GM12878 (cell line): Measurements from ENCODE around the gene MYBL2. TPM values are rescaled to one million over a fixed set of nuclear protein-coding genes. Genes with fewer than 3 reads are reported as not detected.

Source experiments
- ATAC-seq: fragments of 200-7000 bp; cut with Tn5 transposase; 3 replicates; pipeline ENCODE4 v1.9.1; 2020; ENCODE audit warnings: mild to moderate bottlenecking, moderate library complexity
- BruUV-seq: library from RNA; stranded (reverse); fragments of 400-500 nt; replicated peaks from 2 replicates; lab custom pipeline; 2021; lab: Mats Ljungman, UMichigan
- CTCF ChIA-PET: fragments of 300-600 bp; sonication (Branson Sonifier 250); formaldehyde crosslinking; extraction: SDS; loops from one replicate; lab custom pipeline; 2021; ENCODE audit warnings: inconsistent platforms; lab: Yijun Ruan, JAX
- POLR2A ChIA-PET: fragments of 350-600 bp; formaldehyde crosslinking; extraction: SDS; loops from one replicate; lab custom pipeline; 2021; ENCODE audit warnings: inconsistent platforms; lab: Charles Lee
- RAD21 ChIA-PET: fragments of 300-600 bp; sonication (Branson Sonifier 250); formaldehyde crosslinking; loops from one replicate; lab custom pipeline; 2023; ENCODE audit warnings: antibody characterized with exemption; ENCODE audit not compliant: unreplicated experiment; lab: Charles Lee
- SMC1A ChIA-PET: fragments of 300-600 bp; sonication (Branson Sonifier 250); formaldehyde crosslinking; loops from one replicate; lab custom pipeline; 2023; ENCODE audit not compliant: unreplicated experiment, uncharacterized antibody; lab: Charles Lee
- DNase-seq: peaks from one replicate; pipeline ENCODE4 v3.0.0-alpha.2; 2011; ENCODE audit warnings: low read depth, low spot score
- FAIRE-seq: peaks from 3 replicates; lab custom pipeline; 2011; peaks lifted over from hg19 to GRCh38; lab: Jason Lieb, UNC
- H2AFZ ChIP-seq: 2 replicates; pipeline ENCODE4 v1.6.0; 2011; ENCODE audit warnings: low read depth, low read length, control low read depth; ENCODE audit not compliant: control insufficient read depth
- H3K27ac ChIP-seq: 2 replicates; pipeline ENCODE4 v1.5.1; 2011; ENCODE audit warnings: control low read depth; ENCODE audit not compliant: control insufficient read depth, insufficient read depth
- H3K27me3 ChIP-seq, 2 experiments: replicated peaks in 1 of 2; 2 replicates each; pipeline versions ENCODE4 v1.6.0 to v1.6.1; 2011; ENCODE audit warnings: low read length in 1 of 2; ENCODE audit not compliant: control insufficient read depth in 2 of 2, insufficient read depth in 2 of 2
- H3K36me3 ChIP-seq, 2 experiments: 2 replicates each; pipeline ENCODE4 v1.5.1; 2011; ENCODE audit warnings: low read length in 1 of 2; ENCODE audit not compliant: control insufficient read depth in 2 of 2, insufficient read depth in 2 of 2
- H3K4me1 ChIP-seq: 2 replicates; pipeline ENCODE4 v1.6.1; 2011; ENCODE audit warnings: mild to moderate bottlenecking, low read length, moderate library complexity, mixed read lengths; ENCODE audit not compliant: control insufficient read depth, insufficient read depth
- H3K4me2 ChIP-seq: 2 replicates; pipeline ENCODE4 v1.6.0; 2011; ENCODE audit warnings: control low read depth; ENCODE audit not compliant: control insufficient read depth, insufficient read depth
- H3K4me3 ChIP-seq: fragments of 200-600 bp; sonication (generic); 2 replicates; pipeline ENCODE4 v1.5.1; 2016
- H3K79me2 ChIP-seq: 2 replicates; pipeline ENCODE4 v1.6.0; 2011; ENCODE audit warnings: low read length; ENCODE audit not compliant: control insufficient read depth, insufficient read depth
- H3K9ac ChIP-seq: 2 replicates; pipeline ENCODE4 v1.8.0; 2011; ENCODE audit warnings: low read length, control low read depth, mixed read lengths; ENCODE audit not compliant: control insufficient read depth, insufficient read depth
- H3K9me3 ChIP-seq: replicated peaks from 3 replicates; pipeline ENCODE4 v1.5.1; 2011; ENCODE audit warnings: mild to moderate bottlenecking, low read length; ENCODE audit not compliant: control insufficient read depth, insufficient read depth
- H4K20me1 ChIP-seq: 2 replicates; pipeline ENCODE4 v1.6.0; 2011; ENCODE audit not compliant: control insufficient read depth, insufficient read depth
- CREB1 ChIP-seq: IDR thresholded peaks from 2 replicates; pipeline ENCODE4 v1.6.1; 2012; ENCODE audit warnings: low read depth, mild to moderate bottlenecking, inconsistent platforms
- ELK1 ChIP-seq: IDR thresholded peaks from 2 replicates; pipeline ENCODE4 v1.6.1; 2012; ENCODE audit warnings: low read depth, low read length, improper control_type of control experiment
- FOS ChIP-seq: IDR thresholded peaks from 3 replicates; pipeline ENCODE4 v1.6.1; 2011; ENCODE audit warnings: borderline replicate concordance; ENCODE audit not compliant: insufficient read length; ENCODE audit errors: extremely low read depth
- HCFC1 ChIP-seq: fragments of 150-350 bp; IDR thresholded peaks from 2 replicates; pipeline ENCODE4 v1.6.1; 2014; ENCODE audit warnings: low read length
- IKZF1 ChIP-seq: fragments of 450-650 bp; conservative IDR thresholded peaks from 2 replicates; pipeline ENCODE4 v1.6.1; 2017; ENCODE audit warnings: antibody characterized with exemption, mild to moderate bottlenecking
- MTA2 ChIP-seq: fragments of 450-650 bp; IDR thresholded peaks from 2 replicates; pipeline ENCODE4 v1.6.1; 2016; ENCODE audit warnings: low read depth, mild to moderate bottlenecking, moderate library complexity
- NFXL1 ChIP-seq: fragments of 450-650 bp; IDR thresholded peaks from 2 replicates; pipeline ENCODE4 v1.6.1; 2017; ENCODE audit warnings: antibody characterized with exemption, mild to moderate bottlenecking, borderline replicate concordance
- NR2C1 ChIP-seq: fragments of 450-650 bp; IDR thresholded peaks from 2 replicates; pipeline ENCODE4 v1.6.1; 2017; ENCODE audit warnings: antibody characterized with exemption, mild to moderate bottlenecking, moderate library complexity
- PAX5 ChIP-seq: IDR thresholded peaks from 2 replicates; pipeline ENCODE4 v1.6.1; 2011; ENCODE audit warnings: low read depth, low read length, borderline replicate concordance
- TCF3 ChIP-seq: IDR thresholded peaks from 2 replicates; pipeline ENCODE4 v1.6.1; 2012; ENCODE audit warnings: low read depth, mild to moderate bottlenecking, low read length, borderline replicate concordance; ENCODE audit not compliant: insufficient read depth
- YY1 ChIP-seq: IDR thresholded peaks from 2 replicates; pipeline ENCODE4 v1.6.1; 2011; ENCODE audit warnings: low read depth, mild to moderate bottlenecking, low read length
- WGBS: methylation state at CpG from one replicate; pipeline ENCODE4 v1.1.6; 2016; ENCODE audit warnings: low lambda C conversion rate; ENCODE audit not compliant: insufficient replicate concordance, insufficient coverage; ENCODE audit errors: missing lambda C conversion rate; 5-methylcytosine and 5-hydroxymethylcytosine counted together
- in situ Hi-C: fragments of 300-500 bp; cut with MboI; formaldehyde crosslinking; loops from 9 replicates; pipeline ENCODE4 v1.14.3; 2018; ENCODE audit warnings: mixed read lengths
- intact Hi-C: fragments of 100-400 bp; cut with micrococcal nuclease; formaldehyde crosslinking; loops from one replicate; pipeline ENCODE4 v1.14.2; 2022; ENCODE audit not compliant: unreplicated experiment
- polyA plus RNA-seq, 11 experiments: library from polyadenylated mRNA; depleted of rRNA in 4 of 11; unstranded in 6 of 11; stranded (reverse) in 5 of 11; fragments of >200 nt; fragmentation: Nextera tagmentation in 4 of 11; fragmentation: Illumina TruSeq in 1 of 11; extraction: Ambion mirVana in 4 of 11; extraction: Trizol in 1 of 11; gene quantifications; 1 replicate in 1 of 11; 2 replicates in 10 of 11; pipeline versions ENCODE4 v1.2.1 to v1.2.3, GENCODE V29; 2011 to 2016; ENCODE audit warnings: inconsistent platforms in 2 of 11, missing spikeins in 2 of 11, low read depth in 1 of 11
- total RNA-seq, 4 experiments: library from RNA; depleted of rRNA in 3 of 4; stranded (reverse); fragments of >200 nt in 3 of 4; fragmentation: Illumina TruSeq in 1 of 4; extraction: Trizol in 1 of 4; gene quantifications; 2 replicates each; pipeline versions ENCODE4 v1.2.1 to v1.2.3, GENCODE V29; 2013 to 2021
- TF ChIP-seq, protein P1 (sequence below), 3 experiments: IDR thresholded peaks in 2 of 3; conservative IDR thresholded peaks in 1 of 3; 2 replicates each; pipeline ENCODE4 v1.5.1; 2011; ENCODE audit warnings: low read depth in 3 of 3, low read length in 3 of 3, mild to moderate bottlenecking in 3 of 3, control low read depth in 2 of 3, moderate library complexity in 2 of 3, inconsistent platforms in 1 of 3, mixed read lengths in 1 of 3; ENCODE audit not compliant: control insufficient read depth in 2 of 3, insufficient read depth in 1 of 3; ENCODE audit errors: extremely low read depth in 1 of 3
- TF ChIP-seq, protein P2 (sequence below): fragments of 450-650 bp; formaldehyde crosslinking; IDR thresholded peaks from 2 replicates; pipeline ENCODE4 v1.5.0; 2022; ENCODE audit warnings: mild to moderate bottlenecking, missing genetic modification characterization
- TF ChIP-seq, protein P3 (sequence below): IDR thresholded peaks from 2 replicates; pipeline ENCODE4 v1.6.1; 2011; ENCODE audit warnings: borderline replicate concordance, low read depth, mild to moderate bottlenecking, moderate library complexity, low read length; ENCODE audit not compliant: insufficient read depth, poor library complexity, severe bottlenecking

The MYBL2 gene
- total and polyA plus RNA-seq, 10 of the 15 experiments (the other 5 are each of a cell fraction or from before 2014, with no cell fraction given) = 4.5 to 213 (median 74.2) TPM

DNA sequence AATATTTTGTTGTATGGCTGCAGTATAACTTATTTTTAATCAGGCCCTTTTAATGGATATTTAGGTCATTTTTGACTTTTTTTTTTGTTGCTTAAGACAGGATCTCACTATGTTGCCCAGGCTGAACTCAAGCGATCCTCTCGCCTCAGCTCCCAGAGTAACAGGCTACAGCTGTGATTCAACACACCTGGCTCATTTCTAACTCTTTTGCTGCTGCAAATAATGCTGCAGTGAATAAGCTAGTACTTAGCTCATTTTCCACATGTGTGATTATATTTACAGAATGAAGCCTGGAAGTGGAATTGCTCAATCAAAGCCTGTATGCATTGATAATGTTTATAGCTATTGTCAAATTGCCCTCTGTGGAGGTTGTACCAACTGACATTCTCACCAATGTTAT is 58.8 kb downstream of the MYBL2 start:
- 94% methylated on average over 2 of the region's 2 CpGs for WGBS
- no peak for FAIRE-seq
- Histone ChIP-seq H2AFZ (no peak overlapping the region), H3K4me1 (peaks cover 9% of the 10 kb centered on the region; the same call in 1 of the 2 replicates), H4K20me1 (no peaks in the 10 kb centered on the region), H3K27ac (no peak overlapping the region), H3K36me3 (no peaks in the 10 kb centered on the region; a peak in 1 of 4 replicates), H3K4me2 (no peak overlapping the region), H3K27me3 (no peaks in the 10 kb centered on the region), H3K9me3 (no peaks in the 10 kb centered on the region), H3K9ac (no peak overlapping the region), H3K79me2 (no peaks in the 10 kb centered on the region), H3K4me3 (no peak overlapping the region)
- BruUV-seq = no TSS peak
- ChIA-PET POLR2A (interaction anchor here (1.3 kb wide), 1 partner anchor 8 kb away, joined by 3 read pairs; no protein-coding TSS in a partner anchor), RAD21 (interaction anchor here (0.8 to 1.8 kb wide), 2 partner anchors 11 to 22 kb away, joined by 3 to 5 read pairs; no protein-coding TSS in a partner anchor), CTCF (interaction anchor here (0.7 to 1.5 kb wide), 3 partner anchors 187 to 816 kb away, joined by 3 to 5 read pairs (median 3); no protein-coding TSS in a partner anchor), SMC1A (interaction anchor here (0.9 to 1.4 kb wide), 7 partner anchors 9 to 364 kb away, joined by 3 to 4 read pairs (median 3); no protein-coding TSS in a partner anchor)
- no peak for ATAC-seq
- no peak for DNase-seq
- in situ Hi-C loops = no loop called here
- intact Hi-C loops = no loop called here
- TF ChIP-seq, protein P1, sequence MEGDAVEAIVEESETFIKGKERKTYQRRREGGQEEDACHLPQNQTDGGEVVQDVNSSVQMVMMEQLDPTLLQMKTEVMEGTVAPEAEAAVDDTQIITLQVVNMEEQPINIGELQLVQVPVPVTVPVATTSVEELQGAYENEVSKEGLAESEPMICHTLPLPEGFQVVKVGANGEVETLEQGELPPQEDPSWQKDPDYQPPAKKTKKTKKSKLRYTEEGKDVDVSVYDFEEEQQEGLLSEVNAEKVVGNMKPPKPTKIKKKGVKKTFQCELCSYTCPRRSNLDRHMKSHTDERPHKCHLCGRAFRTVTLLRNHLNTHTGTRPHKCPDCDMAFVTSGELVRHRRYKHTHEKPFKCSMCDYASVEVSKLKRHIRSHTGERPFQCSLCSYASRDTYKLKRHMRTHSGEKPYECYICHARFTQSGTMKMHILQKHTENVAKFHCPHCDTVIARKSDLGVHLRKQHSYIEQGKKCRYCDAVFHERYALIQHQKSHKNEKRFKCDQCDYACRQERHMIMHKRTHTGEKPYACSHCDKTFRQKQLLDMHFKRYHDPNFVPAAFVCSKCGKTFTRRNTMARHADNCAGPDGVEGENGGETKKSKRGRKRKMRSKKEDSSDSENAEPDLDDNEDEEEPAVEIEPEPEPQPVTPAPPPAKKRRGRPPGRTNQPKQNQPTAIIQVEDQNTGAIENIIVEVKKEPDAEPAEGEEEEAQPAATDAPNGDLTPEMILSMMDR (IDR thresholded peaks at IDR 0.05 in 2 of 3, conservative IDR thresholded peaks at IDR 0.05 in 1 of 3; ENCODE audit: control insufficient read depth in 2 of 3, extremely low read depth in 1 of 3, insufficient read depth in 1 of 3, low read depth in 3 of 3, low read length in 3 of 3) = no peak
- TF ChIP-seq PAX5 (no peak), ELK1 (no peak), IKZF1 (no peak), NFXL1 (no peak), MTA2 (no peak), YY1 (no peak), NR2C1 (no peak), HCFC1 (no peak), FOS (no peak), CREB1 (no peak), TCF3 (no peak)
- TF ChIP-seq, protein P2, sequence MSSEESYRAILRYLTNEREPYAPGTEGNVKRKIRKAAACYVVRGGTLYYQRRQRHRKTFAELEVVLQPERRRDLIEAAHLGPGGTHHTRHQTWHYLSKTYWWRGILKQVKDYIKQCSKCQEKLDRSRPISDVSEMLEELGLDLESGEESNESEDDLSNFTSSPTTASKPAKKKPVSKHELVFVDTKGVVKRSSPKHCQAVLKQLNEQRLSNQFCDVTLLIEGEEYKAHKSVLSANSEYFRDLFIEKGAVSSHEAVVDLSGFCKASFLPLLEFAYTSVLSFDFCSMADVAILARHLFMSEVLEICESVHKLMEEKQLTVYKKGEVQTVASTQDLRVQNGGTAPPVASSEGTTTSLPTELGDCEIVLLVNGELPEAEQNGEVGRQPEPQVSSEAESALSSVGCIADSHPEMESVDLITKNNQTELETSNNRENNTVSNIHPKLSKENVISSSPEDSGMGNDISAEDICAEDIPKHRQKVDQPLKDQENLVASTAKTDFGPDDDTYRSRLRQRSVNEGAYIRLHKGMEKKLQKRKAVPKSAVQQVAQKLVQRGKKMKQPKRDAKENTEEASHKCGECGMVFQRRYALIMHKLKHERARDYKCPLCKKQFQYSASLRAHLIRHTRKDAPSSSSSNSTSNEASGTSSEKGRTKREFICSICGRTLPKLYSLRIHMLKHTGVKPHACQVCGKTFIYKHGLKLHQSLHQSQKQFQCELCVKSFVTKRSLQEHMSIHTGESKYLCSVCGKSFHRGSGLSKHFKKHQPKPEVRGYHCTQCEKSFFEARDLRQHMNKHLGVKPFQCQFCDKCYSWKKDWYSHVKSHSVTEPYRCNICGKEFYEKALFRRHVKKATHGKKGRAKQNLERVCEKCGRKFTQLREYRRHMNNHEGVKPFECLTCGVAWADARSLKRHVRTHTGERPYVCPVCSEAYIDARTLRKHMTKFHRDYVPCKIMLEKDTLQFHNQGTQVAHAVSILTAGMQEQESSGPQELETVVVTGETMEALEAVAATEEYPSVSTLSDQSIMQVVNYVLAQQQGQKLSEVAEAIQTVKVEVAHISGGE = no peak
- TF ChIP-seq, protein P3, sequence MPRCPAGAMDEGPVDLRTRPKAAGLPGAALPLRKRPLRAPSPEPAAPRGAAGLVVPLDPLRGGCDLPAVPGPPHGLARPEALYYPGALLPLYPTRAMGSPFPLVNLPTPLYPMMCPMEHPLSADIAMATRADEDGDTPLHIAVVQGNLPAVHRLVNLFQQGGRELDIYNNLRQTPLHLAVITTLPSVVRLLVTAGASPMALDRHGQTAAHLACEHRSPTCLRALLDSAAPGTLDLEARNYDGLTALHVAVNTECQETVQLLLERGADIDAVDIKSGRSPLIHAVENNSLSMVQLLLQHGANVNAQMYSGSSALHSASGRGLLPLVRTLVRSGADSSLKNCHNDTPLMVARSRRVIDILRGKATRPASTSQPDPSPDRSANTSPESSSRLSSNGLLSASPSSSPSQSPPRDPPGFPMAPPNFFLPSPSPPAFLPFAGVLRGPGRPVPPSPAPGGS = no peak
